Nephron (organoid): ENCODE measurements around the gene ASIC4.
A peak's percentile ranks its signal among the peaks of the same experiment; 100 is the strongest.

ENCODE experiments used
- H3K27ac Mint-ChIP-seq, 3 experiments: 2 replicates each; pipeline ENCODE4 v1.8.0; 2020; ENCODE audit warnings: mixed read lengths in 3 of 3, mild to moderate bottlenecking in 2 of 3, moderate library complexity in 1 of 3
- H3K27me3 Mint-ChIP-seq: 2 replicates; pipeline ENCODE4 v1.8.0; 2021; ENCODE audit warnings: low read depth, mild to moderate bottlenecking, moderate library complexity, mixed read lengths
- H3K36me3 Mint-ChIP-seq: 2 replicates; pipeline ENCODE4 v1.8.0; 2020; ENCODE audit warnings: low read depth, mixed read lengths
- H3K4me1 Mint-ChIP-seq: 2 replicates; pipeline ENCODE4 v1.8.0; 2020; ENCODE audit warnings: mixed read lengths
- H3K4me3 Mint-ChIP-seq, 3 experiments: 2 replicates each; pipeline ENCODE4 v1.8.0; 2020; ENCODE audit warnings: mild to moderate bottlenecking in 3 of 3, mixed read lengths in 3 of 3, moderate library complexity in 2 of 3
- H3K9me3 Mint-ChIP-seq: 2 replicates; pipeline ENCODE4 v1.8.0; 2020; ENCODE audit warnings: mixed read lengths
- CTCF ChIP-seq, 3 experiments: fragments of 200-600 bp; sonication (generic); IDR thresholded peaks; one replicate each; pipeline ENCODE4 v1.5.0; 2021; ENCODE audit warnings: antibody characterized with exemption in 3 of 3; ENCODE audit not compliant: unreplicated experiment in 3 of 3

Gene ASIC4

DNA sequence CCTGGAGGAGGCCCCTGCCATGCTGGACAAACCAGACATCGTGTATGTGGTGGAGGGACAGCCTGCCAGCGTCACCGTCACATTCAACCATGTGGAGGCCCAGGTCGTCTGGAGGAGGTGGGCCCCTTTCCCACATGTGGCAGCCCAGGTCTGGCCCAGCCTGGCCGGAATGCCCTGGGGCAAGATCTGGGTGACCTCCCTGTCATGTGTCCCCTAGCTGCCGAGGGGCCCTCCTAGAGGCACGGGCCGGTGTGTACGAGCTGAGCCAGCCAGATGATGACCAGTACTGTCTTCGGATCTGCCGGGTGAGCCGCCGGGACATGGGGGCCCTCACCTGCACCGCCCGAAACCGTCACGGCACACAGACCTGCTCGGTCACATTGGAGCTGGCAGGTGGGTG, 40.8 kb upstream of the ASIC4 start:
- TF ChIP-seq CTCF (IDR thresholded peaks at IDR 0.05; ENCODE audit: unreplicated experiment in 3 of 3), result no peak
- Mint-ChIP-seq H3K4me3 (no peak overlapping the region), H3K9me3 (no peaks in the 10 kb centered on the region), H3K36me3 (no peaks in the 10 kb centered on the region), H3K4me1 (peaks cover 17% of the 10 kb centered on the region), H3K27me3 (peaks cover 4% of the 10 kb centered on the region), H3K27ac (no peak overlapping the region)

GRCh38 chr2:219474285-219475060, 39.8 kb upstream of the ASIC4 start:
- H3K9me3 Mint-ChIP-seq, result no peaks in the 10 kb centered on the region
- peaks cover 22% of the 10 kb centered on the region for H3K4me1 Mint-ChIP-seq
- H3K27me3 Mint-ChIP-seq, result peaks cover 10% of the 10 kb centered on the region
- no peaks in the 10 kb centered on the region for H3K36me3 Mint-ChIP-seq
- no peak overlapping the region for H3K4me3 Mint-ChIP-seq
- TF ChIP-seq CTCF (IDR thresholded peaks at IDR 0.05; ENCODE audit: unreplicated experiment in 3 of 3), result no peak
- no peak overlapping the region for H3K27ac Mint-ChIP-seq

GRCh38 chr2:219475278-219475677, 39.0 kb upstream of the ASIC4 start:
- no peaks in the 10 kb centered on the region for H3K36me3 Mint-ChIP-seq
- no peaks in the 10 kb centered on the region for H3K9me3 Mint-ChIP-seq
- H3K27me3 Mint-ChIP-seq, result peaks cover 15% of the 10 kb centered on the region
- no peak overlapping the region for H3K27ac Mint-ChIP-seq
- H3K4me3 Mint-ChIP-seq, result no peak overlapping the region
- peaks cover 22% of the 10 kb centered on the region for H3K4me1 Mint-ChIP-seq
- TF ChIP-seq CTCF (IDR thresholded peaks at IDR 0.05; ENCODE audit: unreplicated experiment in 3 of 3), result no peak

GRCh38 chr2:219475697-219476651, 38.3 kb upstream of the ASIC4 start:
- Mint-ChIP-seq H3K27me3 (peaks cover 15% of the 10 kb centered on the region), H3K36me3 (no peaks in the 10 kb centered on the region), H3K4me3 (peak overlapping the region; percentile 66 to 76 (median 73)), H3K4me1 (peaks cover 22% of the 10 kb centered on the region), H3K9me3 (no peaks in the 10 kb centered on the region), H3K27ac (peak overlapping the region; percentile 36 to 83 (median 54))
- TF ChIP-seq CTCF (IDR thresholded peaks at IDR 0.05; ENCODE audit: unreplicated experiment in 3 of 3), result peak; percentile 87 to 92 (median 91)

- Mint-ChIP-seq H3K4me1 (peaks cover 22% of the 10 kb centered on the region), H3K27me3 (peaks cover 20% of the 10 kb centered on the region), H3K4me3 (peak overlapping the region; percentile 66 to 76 (median 73)), H3K27ac (peak overlapping the region; percentile 54 to 83 (median 72)), H3K36me3 (no peaks in the 10 kb centered on the region), H3K9me3 (no peaks in the 10 kb centered on the region)
- no peak for TF ChIP-seq CTCF (IDR thresholded peaks at IDR 0.05; ENCODE audit: unreplicated experiment in 3 of 3)
Measured at GRCh38 chr2:219476652-219477151, 37.6 kb upstream of the ASIC4 start.
